Body of pancreas (tissue), 4 donors: ENCODE data around the gene ZDHHC24. TPM values are rescaled to one million over a fixed set of nuclear protein-coding genes. Genes with fewer than 3 reads are reported as not detected.
"Not testable (repeated sequence)": the region's sequence is repeated elsewhere in the genome, so short reads cannot be mapped to it uniquely, and the experiment has no call there.

Experiments
- ATAC-seq: fragments of 150-250 bp; one replicate; pipeline ENCODE4 v1.9.1; 2016
- DNase-seq, 4 donors: peaks; one replicate each; pipeline ENCODE4 v3.0.0-alpha.2; 2019
- H3K27ac ChIP-seq, 4 donors: fragments of 200-600 bp; sonication (generic); 1 replicate in 3 of 4; 2 replicates in 1 of 4; pipeline versions ENCODE4 v1.5.1 to v1.6.1; 2016 to 2019; ENCODE audit warnings: mild to moderate bottlenecking in 1 of 4, mixed read lengths in 1 of 4, moderate library complexity in 1 of 4
- H3K27me3 ChIP-seq, 2 donors: fragments of 200-600 bp; sonication (generic); one replicate each; pipeline ENCODE4 v1.6.0; 2016; ENCODE audit warnings: mild to moderate bottlenecking in 1 of 2
- H3K36me3 ChIP-seq, 2 donors: fragments of 200-600 bp; sonication (generic); replicated peaks in 1 of 2; 2 replicates each; pipeline ENCODE4 v1.5.1; 2016; ENCODE audit warnings: low read depth in 2 of 2; ENCODE audit not compliant: insufficient read depth in 1 of 2
- H3K4me1 ChIP-seq: fragments of 200-600 bp; sonication (generic); one replicate; pipeline ENCODE4 v1.6.0; 2016
- H3K4me3 ChIP-seq, 2 donors: fragments of 200-600 bp; sonication (generic); 1 replicate in 1 of 2; 2 replicates in 1 of 2; pipeline ENCODE4 v1.5.1; 2016 to 2019
- H3K9me3 ChIP-seq, 3 donors: fragments of 200-600 bp; sonication (generic); 1 replicate in 2 of 3; 2 replicates in 1 of 3; pipeline ENCODE4 v1.5.1; 2016
- CTCF ChIP-seq, 7 experiments: fragments of 450-650 bp in 4 of 7; fragments of 200-600 bp in 3 of 7; sonication (generic) in 3 of 7; IDR thresholded peaks; one replicate each; pipeline ENCODE4 v1.5.1; 2016 to 2019; ENCODE audit warnings: antibody characterized with exemption in 7 of 7
- POLR2A ChIP-seq, 3 donors: fragments of 450-650 bp; IDR thresholded peaks; one replicate each; pipeline ENCODE4 v1.6.1; 2016; ENCODE audit warnings: antibody characterized with exemption in 3 of 3, mild to moderate bottlenecking in 2 of 3
- WGBS, 2 donors: methylation state at CpG; one replicate each; pipeline ENCODE4 v1.1.5; 2017; 5-methylcytosine and 5-hydroxymethylcytosine counted together
- intact Hi-C: fragments of 100-400 bp; cut with DNase I; formaldehyde crosslinking; loops from one replicate; pipeline ENCODE4 v1.15.1; 2023
- total RNA-seq, 2 donors: library from RNA; depleted of rRNA; stranded (reverse); fragments of >200 nt; gene quantifications; one replicate each; pipeline ENCODE4 v1.1.0, GENCODE V29; 2016

The ZDHHC24 gene
- total RNA-seq, 2 donors from 2014 or later = 15.8 to 22.3 TPM

- intact Hi-C loops = no loop called here
- no peak for ATAC-seq
- no peak overlapping the region for H3K4me3 ChIP-seq
- no peak for DNase-seq
- H3K27ac ChIP-seq = no peak overlapping the region
- 86 to 92% methylated on average over 4 of the region's 4 CpGs for WGBS, 2 donors
- H3K9me3 ChIP-seq = no peaks in the 10 kb centered on the region
- TF ChIP-seq POLR2A (IDR thresholded peaks at IDR 0.05) (no peak), CTCF (IDR thresholded peaks at IDR 0.05) (no peak)
- peaks cover 0 to 8% of the 10 kb centered on the region in 2 donors for H3K36me3 ChIP-seq
- peaks cover 21% of the 10 kb centered on the region for H3K4me1 ChIP-seq
- no peaks in the 10 kb centered on the region for H3K27me3 ChIP-seq
Measured at GRCh38 chr11:66541892-66542291, 4.0 kb downstream of the ZDHHC24 start.

GRCh38 chr11:66540598-66540997, 5.2 kb downstream of the ZDHHC24 start:
- H3K36me3 ChIP-seq, ATAC-seq, H3K27ac ChIP-seq, H3K4me3 ChIP-seq, DNase-seq, H3K27me3 ChIP-seq, H3K9me3 ChIP-seq, intact Hi-C loops: not testable (repeated sequence)
- peaks cover 14% of the 10 kb centered on the region for H3K4me1 ChIP-seq
- WGBS, 2 donors = 78 to 86% methylated on average over 8 of the region's 8 CpGs

GRCh38 chr11:66539870-66540213, 6.0 kb downstream of the ZDHHC24 start:
- peaks cover 8% of the 10 kb centered on the region for H3K4me1 ChIP-seq
- no peaks in the 10 kb centered on the region for H3K9me3 ChIP-seq
- peaks cover 0 to 8% of the 10 kb centered on the region in 2 donors for H3K36me3 ChIP-seq
- 93 to 96% methylated on average over 7 to 10 of the region's 10 CpGs for WGBS, 2 donors
- ATAC-seq = no peak
- H3K27ac ChIP-seq = no peak overlapping the region
- H3K27me3 ChIP-seq = no peaks in the 10 kb centered on the region
- DNase-seq = no peak
- TF ChIP-seq CTCF (IDR thresholded peaks at IDR 0.05) (no peak), POLR2A (IDR thresholded peaks at IDR 0.05) (no peak)
- intact Hi-C loops = no loop called here
- no peak overlapping the region for H3K4me3 ChIP-seq

GRCh38 chr11:66539170-66539869, 6.5 kb downstream of the ZDHHC24 start:
- DNase-seq = no peak
- peaks cover 0 to 8% of the 10 kb centered on the region in 2 donors for H3K36me3 ChIP-seq
- H3K4me1 ChIP-seq = peaks cover 5% of the 10 kb centered on the region

GRCh38 chr11:66532784-66533183, 13.1 kb downstream of the ZDHHC24 start:
- ATAC-seq = no peak
- Histone ChIP-seq H3K9me3 (no peaks in the 10 kb centered on the region), H3K27ac (no peak overlapping the region), H3K4me3 (no peak overlapping the region), H3K36me3 (no peaks in the 10 kb centered on the region), H3K27me3 (no peaks in the 10 kb centered on the region), H3K4me1 (no peaks in the 10 kb centered on the region)
- intact Hi-C loops = no loop called here
- DNase-seq = no peak
- WGBS, 2 donors = 75 to 76% methylated on average over 6 of the region's 6 CpGs
- no peak for TF ChIP-seq POLR2A (IDR thresholded peaks at IDR 0.05)
- no peak for TF ChIP-seq CTCF (IDR thresholded peaks at IDR 0.05)

More at GRCh38 chr11:66539170-66539869, 6.5 kb downstream of the ZDHHC24 start:
- intact Hi-C loops = no loop called here
- TF ChIP-seq CTCF (IDR thresholded peaks at IDR 0.05) (no peak), POLR2A (IDR thresholded peaks at IDR 0.05) (no peak)
- no peak overlapping the region for H3K4me3 ChIP-seq
- H3K27me3 ChIP-seq = no peaks in the 10 kb centered on the region
- no peak for ATAC-seq
- WGBS, 2 donors = 88 to 95% methylated on average over 6 to 15 of the region's 16 CpGs
- no peaks in the 10 kb centered on the region for H3K9me3 ChIP-seq
- no peak overlapping the region for H3K27ac ChIP-seq
